IMR-90 (cell line): Measurements from ENCODE around the gene INPP4A. TPM values are rescaled to one million over a fixed set of nuclear protein-coding genes. Genes with fewer than 3 reads are reported as not detected.

ENCODE experiments used
- ATAC-seq: fragments of 200-7000 bp; cut with Tn5 transposase; 2 replicates; pipeline ENCODE4 v1.9.1; 2020; ENCODE audit warnings: low read depth, mild to moderate bottlenecking, moderate library complexity
- BruUV-seq: library from RNA; stranded (reverse); fragments of 400-500 nt; replicated peaks from 2 replicates; lab custom pipeline; 2021; lab: Mats Ljungman, UMichigan
- CTCF ChIA-PET: fragments of 300-600 bp; formaldehyde crosslinking; extraction: SDS; loops from one replicate; lab custom pipeline; 2021; ENCODE audit warnings: antibody characterized with exemption; lab: Yijun Ruan, JAX
- POLR2A ChIA-PET: fragments of 300-600 bp; sonication (Branson Sonifier 250); formaldehyde crosslinking; loops from one replicate; lab custom pipeline; 2022; ENCODE audit warnings: antibody characterized with exemption; ENCODE audit not compliant: unreplicated experiment; lab: Charles Lee
- DNase-seq: peaks from one replicate; pipeline ENCODE4 v3.0.0; 2013
- H2AFZ ChIP-seq: replicated peaks from 2 replicates; pipeline ENCODE3; 2013; ENCODE audit warnings: low read length, mild to moderate bottlenecking; ENCODE audit not compliant: poor library complexity
- H2AK5ac ChIP-seq: 2 replicates; pipeline ENCODE4 v1.6.1; 2013; ENCODE audit warnings: low read depth, low read length, inconsistent platforms
- H2AK9ac ChIP-seq: replicated peaks from 2 replicates; pipeline ENCODE3; 2013; ENCODE audit warnings: mild to moderate bottlenecking, low read depth, low read length, moderate library complexity; ENCODE audit not compliant: poor library complexity
- H2BK120ac ChIP-seq: 2 replicates; pipeline ENCODE4 v1.6.1; 2013; ENCODE audit warnings: low read depth, low read length, inconsistent platforms
- H2BK15ac ChIP-seq: 3 replicates; pipeline ENCODE4 v1.6.1; 2013; ENCODE audit warnings: low read depth, low read length, inconsistent platforms
- H2BK20ac ChIP-seq: 2 replicates; pipeline ENCODE4 v1.6.1; 2013; ENCODE audit warnings: low read depth, mild to moderate bottlenecking, inconsistent platforms, low read length, moderate library complexity
- H2BK5ac ChIP-seq: 2 replicates; pipeline ENCODE4 v1.6.1; 2013; ENCODE audit warnings: mild to moderate bottlenecking, low read depth, low read length, inconsistent platforms; ENCODE audit not compliant: poor library complexity, severe bottlenecking
- H3K14ac ChIP-seq: replicated peaks from 2 replicates; pipeline ENCODE4 v1.6.1; 2013; ENCODE audit warnings: low read depth, low read length, inconsistent platforms
- H3K18ac ChIP-seq: 2 replicates; pipeline ENCODE4 v1.6.1; 2013; ENCODE audit warnings: low read depth, low read length, control low read depth
- H3K23ac ChIP-seq: 2 replicates; pipeline ENCODE4 v1.6.1; 2013; ENCODE audit warnings: low read depth, low read length, inconsistent platforms
- H3K27ac ChIP-seq: 2 replicates; pipeline ENCODE4 v1.5.1; 2013; ENCODE audit warnings: mild to moderate bottlenecking, control low read depth, low read length; ENCODE audit not compliant: insufficient read depth
- H3K27me3 ChIP-seq: 2 replicates; pipeline ENCODE4 v1.6.1; 2013; ENCODE audit warnings: low read length; ENCODE audit not compliant: control insufficient read depth, insufficient read depth
- H3K36me3 ChIP-seq: 2 replicates; pipeline ENCODE4 v1.6.1; 2013; ENCODE audit warnings: low read length, mixed read lengths; ENCODE audit not compliant: control insufficient read depth, insufficient read depth
- H3K4ac ChIP-seq: 2 replicates; pipeline ENCODE4 v1.6.1; 2013; ENCODE audit warnings: low read depth, low read length, inconsistent platforms
- H3K4me1 ChIP-seq: 2 replicates; pipeline ENCODE4 v1.6.1; 2013; ENCODE audit warnings: low read length, mixed read lengths; ENCODE audit not compliant: control insufficient read depth, insufficient read depth
- H3K4me2 ChIP-seq: 2 replicates; pipeline ENCODE4 v1.6.1; 2013; ENCODE audit warnings: low read depth, mild to moderate bottlenecking, control low read depth, low read length, moderate library complexity
- H3K4me3 ChIP-seq: 2 replicates; pipeline ENCODE4 v1.5.1; 2013; ENCODE audit warnings: low read depth, mild to moderate bottlenecking, control low read depth, low read length, moderate library complexity; ENCODE audit not compliant: insufficient read depth
- H3K56ac ChIP-seq: 2 replicates; pipeline ENCODE4 v1.6.1; 2013; ENCODE audit warnings: low read length, inconsistent platforms; ENCODE audit not compliant: insufficient read depth; ENCODE audit errors: extremely low read depth
- H3K79me1 ChIP-seq, 2 experiments: 2 replicates each; pipeline ENCODE4 v1.6.1; 2013; ENCODE audit warnings: low read length in 2 of 2, inconsistent platforms in 1 of 2, low read depth in 1 of 2
- H3K9ac ChIP-seq: 2 replicates; pipeline ENCODE4 v1.6.1; 2013; ENCODE audit warnings: low read depth, low read length, control low read depth
- H3K9me1 ChIP-seq: 2 replicates; pipeline ENCODE4 v1.6.1; 2013; ENCODE audit warnings: low read length, inconsistent platforms; ENCODE audit not compliant: insufficient read depth
- H3K9me3 ChIP-seq: 2 replicates; pipeline ENCODE4 v1.6.1; 2013; ENCODE audit warnings: low read length; ENCODE audit not compliant: control insufficient read depth, insufficient read depth
- H4K20me1 ChIP-seq: 2 replicates; pipeline ENCODE4 v1.6.1; 2013; ENCODE audit warnings: low read length, inconsistent platforms; ENCODE audit not compliant: insufficient read depth
- H4K5ac ChIP-seq: 2 replicates; pipeline ENCODE4 v1.6.1; 2013; ENCODE audit warnings: mild to moderate bottlenecking, low read depth, low read length, control low read depth
- H4K8ac ChIP-seq, 2 experiments: 2 replicates each; pipeline ENCODE4 v1.6.1; 2013; ENCODE audit warnings: low read depth in 2 of 2, low read length in 2 of 2, control low read depth in 1 of 2, inconsistent platforms in 1 of 2
- H4K91ac ChIP-seq: 2 replicates; pipeline ENCODE4 v1.6.1; 2013; ENCODE audit warnings: low read depth, low read length, inconsistent platforms; ENCODE audit not compliant: insufficient read depth
- CEBPB ChIP-seq: IDR thresholded peaks from 2 replicates; pipeline ENCODE4 v1.6.1; 2012; ENCODE audit warnings: low read depth, low read length, improper control_type of control experiment
- CHD1 ChIP-seq: IDR thresholded peaks from 2 replicates; pipeline ENCODE4 v1.6.1; 2012; ENCODE audit warnings: low read depth, low read length, improper control_type of control experiment
- ELK1 ChIP-seq: fragments of 150-350 bp; IDR thresholded peaks from 2 replicates; pipeline ENCODE4 v1.6.1; 2016; ENCODE audit warnings: low read depth, mild to moderate bottlenecking, low read length, moderate library complexity, borderline replicate concordance
- FOS ChIP-seq: fragments of 150-350 bp; IDR thresholded peaks from 2 replicates; pipeline ENCODE4 v1.6.1; 2016; ENCODE audit warnings: low read depth, low read length
- MXI1 ChIP-seq: IDR thresholded peaks from 2 replicates; pipeline ENCODE4 v1.6.1; 2012; ENCODE audit warnings: low read depth, mild to moderate bottlenecking, low read length, moderate library complexity, borderline replicate concordance
- USF2 ChIP-seq: fragments of 150-350 bp; IDR thresholded peaks from 2 replicates; pipeline ENCODE4 v1.6.1; 2017; ENCODE audit warnings: mild to moderate bottlenecking, antibody characterized with exemption, low read length, low read depth
- WGBS, 2 experiments: methylation state at CpG; one replicate each; pipeline versions ENCODE4 v1.1.5 to v1.1.7; 2013; ENCODE audit warnings: missing lambda C conversion rate in 2 of 2; ENCODE audit not compliant: insufficient read length in 1 of 2; ENCODE audit errors: extremely low coverage in 2 of 2; 5-methylcytosine and 5-hydroxymethylcytosine counted together
- dilution Hi-C: fragments of 300-500 bp; cut with HindIII; formaldehyde crosslinking; loops from one replicate; pipeline ENCODE4 v1.14.3; 2018; ENCODE audit warnings: low sequenced_read_pairs; ENCODE audit not compliant: unreplicated experiment
- in situ Hi-C: fragments of 300-500 bp; cut with MboI; formaldehyde crosslinking; loops from 3 replicates; pipeline ENCODE4 v1.14.3; 2019; ENCODE audit warnings: low sequenced_read_pairs, inconsistent platforms, mixed read lengths
- intact Hi-C: fragments of 100-400 bp; cut with micrococcal nuclease; formaldehyde crosslinking; loops from 2 replicates; pipeline ENCODE4 v1.10.0; 2022
- polyA plus RNA-seq, 3 experiments: library from polyadenylated mRNA; depleted of rRNA; stranded (reverse); fragments of >200 nt; gene quantifications; 2 replicates each; pipeline ENCODE4 v1.2.3, GENCODE V29; 2012; ENCODE audit warnings: low replicate concordance in 1 of 3
- total RNA-seq: library from RNA; depleted of rRNA; stranded (reverse); fragments of >200 nt; gene quantifications from 2 replicates; pipeline ENCODE4 v1.2.3, GENCODE V29; 2012

INPP4A gene
- total and polyA plus RNA-seq, 2 of the 4 experiments (the other 2 are of a cell fraction), result 14.5 to 27.1 TPM

GRCh38 chr2:98508709-98509066 is 64.0 kb downstream of the INPP4A start:
- POLR2A ChIA-PET, result no interaction called here

More at GRCh38 chr2:98508709-98509066, 64.0 kb downstream of the INPP4A start:
- intact Hi-C loops (no loop called here), dilution Hi-C loops (no loop called here), in situ Hi-C loops (no loop called here)
- Histone ChIP-seq H3K9me1 (peaks cover 21% of the 10 kb centered on the region; the same call in 1 of the 2 replicates), H2AK5ac (no peak overlapping the region; the same call in 1 of the 2 replicates), H3K23ac (no peak overlapping the region), H2BK120ac (no peak overlapping the region), H3K4me3 (no peak overlapping the region), H4K91ac (0 out of 2 replicates have a peak overlapping the region, but pooled peaks have one; percentile 20), H3K36me3 (no peaks in the 10 kb centered on the region), H2BK15ac (no peak overlapping the region), H4K8ac (peak overlapping the region in 1 of 2 experiments; percentile 69; a peak in 1 of 4 replicates), H3K14ac (no peak overlapping the region), H3K4ac (no peak overlapping the region), H2BK5ac (no peak overlapping the region), H3K4me1 (peaks cover 21% of the 10 kb centered on the region), H3K9ac (no peak overlapping the region), H2BK20ac (no peak overlapping the region), H3K27me3 (no peaks in the 10 kb centered on the region), H3K4me2 (no peak overlapping the region), H3K27ac (no peak overlapping the region), H2AFZ (no peak overlapping the region), H3K79me1 (peaks cover 7 to 75% of the 10 kb centered on the region in 2 experiments), H3K18ac (no peak overlapping the region), H2AK9ac (no peak overlapping the region), H3K9me3 (no peaks in the 10 kb centered on the region), H3K56ac (no peak overlapping the region), H4K20me1 (peaks cover 11% of the 10 kb centered on the region), H4K5ac (no peak overlapping the region; the same call in 1 of the 2 replicates)
- BruUV-seq, result no TSS peak
- DNase-seq, result peak; percentile 73
- ATAC-seq, result no peak; the same call in 1 of the 2 replicates
- no peak for TF ChIP-seq ELK1
- TF ChIP-seq USF2, result no peak
- TF ChIP-seq FOS, result no peak
- peak; percentile 54; the same call in 1 of the 2 replicates for TF ChIP-seq MXI1
- peak; percentile 91 for TF ChIP-seq CEBPB
- no peak for TF ChIP-seq CHD1
- WGBS, 2 experiments, result 66% methylated on average over 6 of the region's 9 CpGs; no CpG with 5 or more reads in 1 of the 2 experiments
- CTCF ChIA-PET, result no interaction called here
